Ovary (tissue), 3 donors: ENCODE results near the gene CCDC47.

Source experiments
- CTCF ChIP-seq, 3 donors: fragments of 450-650 bp in 2 of 3; fragments of 200-600 bp in 1 of 3; IDR thresholded peaks; one replicate each; pipeline versions ENCODE4 v1.5.1 to v1.8.0; 2016 to 2022; ENCODE audit warnings: antibody characterized with exemption in 3 of 3, mild to moderate bottlenecking in 1 of 3
- EP300 ChIP-seq: sonication (generic); formaldehyde crosslinking; IDR thresholded peaks from one replicate; pipeline ENCODE4 v1.6.1; 2017; ENCODE audit warnings: antibody characterized with exemption
- donor health status: DM: no; HTN: no; CAD: no.

GRCh38 chr17:63785556-63785955, 12.2 kb upstream of the CCDC47 start:
- TF ChIP-seq CTCF (IDR thresholded peaks at IDR 0.05): no peak
- TF ChIP-seq EP300: no peak
